Activated CD8-positive, alpha-beta T cell treated with anti-CD3 and anti-CD28 coated beads for 36 hours (primary cell): ENCODE data around the gene LANCL3. TPM values are rescaled to one million over a fixed set of nuclear protein-coding genes. Genes with fewer than 3 reads are reported as not detected.
"Not testable (repeated sequence)": the region's sequence is repeated elsewhere in the genome, so short reads cannot be mapped to it uniquely, and the experiment has no call there.

Source experiments
- ATAC-seq: fragments of 200-7000 bp; cut with Tn5 transposase; one replicate; pipeline ENCODE4 v1.10.0; 2021; ENCODE audit warnings: mild to moderate bottlenecking, moderate library complexity
- CTCF ChIA-PET: fragments of 350-600 bp; sonication (Branson Sonifier 250); formaldehyde crosslinking; loops from one replicate; lab custom pipeline; 2021; ENCODE audit warnings: antibody characterized with exemption; lab: Charles Lee
- POLR2A ChIA-PET: fragments of 350-600 bp; sonication (Branson Sonifier 250); formaldehyde crosslinking; loops from one replicate; lab custom pipeline; 2021; ENCODE audit warnings: antibody characterized with exemption; lab: Charles Lee
- DNase-seq: peaks from one replicate; pipeline ENCODE4 v3.0.0-alpha.2; 2020
- H3K27ac Mint-ChIP-seq: one replicate; pipeline ENCODE4 v1.8.0; 2021; ENCODE audit warnings: mild to moderate bottlenecking, mixed read lengths
- H3K27me3 Mint-ChIP-seq: one replicate; pipeline ENCODE4 v1.8.0; 2021; ENCODE audit warnings: mixed read lengths
- H3K36me3 Mint-ChIP-seq: one replicate; pipeline ENCODE4 v1.8.0; 2021; ENCODE audit warnings: low read depth, mixed read lengths
- H3K4me1 Mint-ChIP-seq: one replicate; pipeline ENCODE4 v1.8.0; 2021; ENCODE audit warnings: low read depth, mixed read lengths
- H3K4me3 Mint-ChIP-seq: one replicate; pipeline ENCODE4 v1.8.0; 2021; ENCODE audit warnings: mild to moderate bottlenecking, moderate library complexity, mixed read lengths
- H3K9me3 Mint-ChIP-seq: one replicate; pipeline ENCODE4 v1.8.0; 2021; ENCODE audit warnings: mixed read lengths
- intact Hi-C: fragments of 100-400 bp; cut with micrococcal nuclease; formaldehyde crosslinking; loops from one replicate; pipeline ENCODE4 v1.10.0; 2022
- total RNA-seq, 2 experiments: library from RNA; stranded (reverse); gene quantifications; one replicate each; pipeline ENCODE4 v1.2.3, GENCODE V29; 2021
- TF ChIP-seq, protein P1 (sequence below): fragments of 200-600 bp; IDR thresholded peaks from one replicate; pipeline ENCODE4 v1.8.0; 2022; ENCODE audit warnings: antibody characterized with exemption, mild to moderate bottlenecking

LANCL3 gene
- total RNA-seq, 2 experiments from 2014 or later: 0.16 to 0.34 TPM

DNA sequence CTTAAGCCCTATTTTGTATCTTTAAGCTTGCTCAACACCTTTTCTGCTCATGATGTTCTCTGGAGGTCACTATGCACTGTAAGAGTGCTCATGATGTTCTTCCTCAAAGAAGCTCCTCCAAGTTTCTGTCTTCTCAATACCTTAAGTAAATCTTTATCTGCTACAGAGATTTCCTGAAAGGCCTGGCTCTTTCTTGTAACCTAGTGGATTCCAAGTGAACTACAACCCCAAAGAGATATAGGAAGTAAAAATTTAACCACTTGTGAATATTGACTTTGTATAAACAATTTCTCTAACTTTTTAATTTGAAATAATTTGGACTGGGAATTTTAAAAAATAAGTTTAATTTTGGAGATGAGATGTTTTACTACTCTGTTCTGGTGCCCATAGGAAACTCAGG is 74.8 kb downstream of the LANCL3 start:
- Mint-ChIP-seq H3K27me3 (no peaks in the 10 kb centered on the region), H3K36me3 (no peaks in the 10 kb centered on the region), H3K27ac (no peak overlapping the region), H3K4me1 (no peaks in the 10 kb centered on the region), H3K9me3 (no peaks in the 10 kb centered on the region), H3K4me3 (no peak overlapping the region)
- POLR2A ChIA-PET: no interaction called here
- DNase-seq (no peak), ATAC-seq (no peak)
- CTCF ChIA-PET: no interaction called here
- TF ChIP-seq, protein P1, sequence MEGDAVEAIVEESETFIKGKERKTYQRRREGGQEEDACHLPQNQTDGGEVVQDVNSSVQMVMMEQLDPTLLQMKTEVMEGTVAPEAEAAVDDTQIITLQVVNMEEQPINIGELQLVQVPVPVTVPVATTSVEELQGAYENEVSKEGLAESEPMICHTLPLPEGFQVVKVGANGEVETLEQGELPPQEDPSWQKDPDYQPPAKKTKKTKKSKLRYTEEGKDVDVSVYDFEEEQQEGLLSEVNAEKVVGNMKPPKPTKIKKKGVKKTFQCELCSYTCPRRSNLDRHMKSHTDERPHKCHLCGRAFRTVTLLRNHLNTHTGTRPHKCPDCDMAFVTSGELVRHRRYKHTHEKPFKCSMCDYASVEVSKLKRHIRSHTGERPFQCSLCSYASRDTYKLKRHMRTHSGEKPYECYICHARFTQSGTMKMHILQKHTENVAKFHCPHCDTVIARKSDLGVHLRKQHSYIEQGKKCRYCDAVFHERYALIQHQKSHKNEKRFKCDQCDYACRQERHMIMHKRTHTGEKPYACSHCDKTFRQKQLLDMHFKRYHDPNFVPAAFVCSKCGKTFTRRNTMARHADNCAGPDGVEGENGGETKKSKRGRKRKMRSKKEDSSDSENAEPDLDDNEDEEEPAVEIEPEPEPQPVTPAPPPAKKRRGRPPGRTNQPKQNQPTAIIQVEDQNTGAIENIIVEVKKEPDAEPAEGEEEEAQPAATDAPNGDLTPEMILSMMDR: no peak
- intact Hi-C loops: no loop called here

DNA sequence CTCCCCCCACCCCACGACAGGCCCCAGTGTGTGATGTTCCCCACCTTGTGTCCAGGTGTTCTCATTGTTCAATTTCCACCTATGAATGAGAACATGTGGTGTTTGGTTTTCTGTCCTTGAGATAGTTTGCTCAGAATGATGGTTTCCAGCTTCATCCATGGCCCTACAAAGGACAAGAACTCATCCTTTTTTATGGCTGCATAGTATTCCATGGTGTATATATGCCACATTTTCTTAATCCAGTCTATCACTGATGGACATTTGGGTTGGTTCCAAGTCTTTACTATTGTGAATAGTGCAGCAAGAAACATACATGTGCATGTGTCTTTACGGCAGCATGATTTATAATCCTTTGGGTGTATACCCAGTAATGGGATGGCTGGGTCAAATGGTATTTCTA is 79.4 kb downstream of the LANCL3 start:
- H3K4me1 Mint-ChIP-seq, H3K9me3 Mint-ChIP-seq, H3K27me3 Mint-ChIP-seq, CTCF ChIA-PET, H3K4me3 Mint-ChIP-seq, DNase-seq, POLR2A ChIA-PET, ATAC-seq, intact Hi-C loops, H3K36me3 Mint-ChIP-seq, H3K27ac Mint-ChIP-seq: not testable (repeated sequence)

- DNase-seq (peak; percentile 9), ATAC-seq (no peak)
- Mint-ChIP-seq H3K27ac (no peak overlapping the region), H3K4me3 (no peak overlapping the region), H3K9me3 (no peaks in the 10 kb centered on the region), H3K36me3 (no peaks in the 10 kb centered on the region), H3K4me1 (no peaks in the 10 kb centered on the region), H3K27me3 (no peaks in the 10 kb centered on the region)
- intact Hi-C loops: no loop called here
- ChIA-PET CTCF (no interaction called here), POLR2A (no interaction called here)
- TF ChIP-seq, protein P1: no peak
Measured at GRCh38 chrX:37651921-37652452, 80.5 kb downstream of the LANCL3 start.

DNA sequence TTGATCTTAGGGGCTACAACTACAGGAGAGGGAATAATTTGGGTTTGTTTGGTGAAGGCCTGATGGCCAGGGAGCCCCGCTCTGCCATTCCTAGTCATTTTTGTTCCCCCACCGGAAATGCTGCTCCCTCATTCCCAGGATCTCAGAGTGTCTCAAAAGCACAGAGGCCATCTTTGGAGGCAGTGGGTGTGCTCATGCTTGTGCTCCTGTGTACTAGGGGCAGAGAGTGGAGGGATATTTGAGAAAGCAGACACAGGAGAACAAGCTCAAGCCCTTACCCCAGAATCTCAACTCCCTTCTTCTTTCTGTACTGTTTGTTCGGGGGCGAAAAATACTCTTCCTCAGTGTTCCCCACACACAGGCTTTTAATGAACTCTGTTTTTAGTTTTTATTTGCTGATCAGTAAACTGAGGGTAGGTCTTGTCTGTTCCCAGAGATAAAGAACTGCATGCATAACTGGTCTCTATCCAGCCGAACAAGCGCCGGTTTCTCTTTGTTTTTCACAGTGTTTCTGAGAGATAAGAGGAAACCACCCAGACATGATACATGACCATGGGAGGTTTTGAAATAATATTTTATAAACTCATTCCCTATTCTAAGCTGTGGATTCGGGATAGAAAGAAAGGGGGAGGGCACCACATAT is 81.2 kb downstream of the LANCL3 start:
- Mint-ChIP-seq H3K36me3 (no peaks in the 10 kb centered on the region), H3K27ac (no peak overlapping the region), H3K4me1 (no peaks in the 10 kb centered on the region), H3K4me3 (no peak overlapping the region), H3K9me3 (no peaks in the 10 kb centered on the region), H3K27me3 (no peaks in the 10 kb centered on the region)
- TF ChIP-seq, protein P1: no peak
- POLR2A ChIA-PET: no interaction called here
- ATAC-seq (no peak), DNase-seq (no peak)
- CTCF ChIA-PET: no interaction called here
- intact Hi-C loops: no loop called here

- ChIA-PET POLR2A (no interaction called here), CTCF (no interaction called here)
- Mint-ChIP-seq H3K27me3 (no peaks in the 10 kb centered on the region), H3K4me3 (no peak overlapping the region), H3K27ac (no peak overlapping the region), H3K36me3 (no peaks in the 10 kb centered on the region), H3K9me3 (no peaks in the 10 kb centered on the region), H3K4me1 (no peaks in the 10 kb centered on the region)
- DNase-seq: no peak
- intact Hi-C loops: no loop called here
- TF ChIP-seq, protein P1: no peak
- no peak for ATAC-seq
Measured at GRCh38 chrX:37653397-37654085, 82.1 kb downstream of the LANCL3 start.
